Smooth muscle cell (in vitro differentiated cells): ENCODE data around the gene CST2. TPM values are rescaled to one million over a fixed set of nuclear protein-coding genes. Genes with fewer than 3 reads are reported as not detected.

Experiments
- DNase-seq: peaks from one replicate; lab custom pipeline; 2025; ENCODE audit not compliant: unreplicated experiment; lab: John Stamatoyannopoulos, UW
- H2AFZ ChIP-seq: fragments of 200-600 bp; sonication (generic); 2 replicates; pipeline ENCODE4 v1.6.0; 2016; ENCODE audit warnings: antibody characterized with exemption, low read depth, mild to moderate bottlenecking
- H3F3A ChIP-seq: fragments of 200-600 bp; sonication (generic); 2 replicates; pipeline ENCODE4 v1.6.0; 2017; ENCODE audit warnings: antibody characterized with exemption, low read depth
- H3K27ac ChIP-seq: fragments of 200-600 bp; sonication (generic); 2 replicates; pipeline ENCODE4 v1.5.1; 2016; ENCODE audit warnings: low read depth, mild to moderate bottlenecking
- H3K27me3 ChIP-seq: fragments of 200-600 bp; sonication (generic); 2 replicates; pipeline ENCODE4 v1.6.1; 2016; ENCODE audit warnings: low read depth, mild to moderate bottlenecking
- H3K36me3 ChIP-seq: fragments of 200-600 bp; sonication (generic); 2 replicates; pipeline ENCODE4 v1.5.1; 2016; ENCODE audit warnings: low read depth
- H3K4me1 ChIP-seq: fragments of 200-600 bp; sonication (generic); 2 replicates; pipeline ENCODE4 v1.5.1; 2016; ENCODE audit warnings: low read depth
- H3K4me2 ChIP-seq: fragments of 200-600 bp; sonication (generic); 2 replicates; pipeline ENCODE4 v1.6.0; 2016; ENCODE audit warnings: mild to moderate bottlenecking
- H3K4me3 ChIP-seq: fragments of 200-600 bp; sonication (generic); 2 replicates; pipeline ENCODE4 v1.5.1; 2016; ENCODE audit warnings: mild to moderate bottlenecking
- H3K79me2 ChIP-seq: fragments of 200-600 bp; sonication (generic); 2 replicates; pipeline ENCODE4 v1.6.0; 2016; ENCODE audit warnings: low read depth, mild to moderate bottlenecking
- H3K9ac ChIP-seq: fragments of 200-600 bp; sonication (generic); 2 replicates; pipeline ENCODE4 v1.6.0; 2016; ENCODE audit warnings: low read depth
- H3K9me3 ChIP-seq: fragments of 200-600 bp; sonication (generic); replicated peaks from 2 replicates; pipeline ENCODE4 v1.5.1; 2016; ENCODE audit warnings: low read depth
- H4K20me1 ChIP-seq: fragments of 200-600 bp; sonication (generic); 2 replicates; pipeline ENCODE4 v1.6.0; 2016; ENCODE audit warnings: low read depth
- CTCF ChIP-seq: fragments of 200-600 bp; sonication (generic); IDR thresholded peaks from 2 replicates; pipeline ENCODE4 v1.5.1; 2017; ENCODE audit warnings: borderline replicate concordance, mild to moderate bottlenecking, antibody characterized with exemption; ENCODE audit not compliant: insufficient read depth, poor library complexity, severe bottlenecking
- WGBS: methylation state at CpG from one replicate; pipeline ENCODE4 v1.1.7; 2016; ENCODE audit warnings: low lambda C conversion rate; 5-methylcytosine and 5-hydroxymethylcytosine counted together
- polyA plus RNA-seq: library from polyadenylated mRNA; unstranded; fragments of >200 nt; fragmentation: Nextera tagmentation; extraction: Ambion mirVana; gene quantifications from 2 replicates; pipeline ENCODE4 v1.2.1, GENCODE V29; 2016
- total RNA-seq: library from RNA; depleted of rRNA; stranded (reverse); fragments of >200 nt; gene quantifications from 2 replicates; pipeline ENCODE4 v1.2.3, GENCODE V29; 2014

Gene CST2, protein sequence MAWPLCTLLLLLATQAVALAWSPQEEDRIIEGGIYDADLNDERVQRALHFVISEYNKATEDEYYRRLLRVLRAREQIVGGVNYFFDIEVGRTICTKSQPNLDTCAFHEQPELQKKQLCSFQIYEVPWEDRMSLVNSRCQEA
- total RNA-seq (0.27 TPM in 1 of 2 replicates, not detected in the other), polyA plus RNA-seq (1.7 and 2.0 TPM in 2 replicates)

- DNase-seq: no peak
- Histone ChIP-seq H3K79me2 (no peaks in the 10 kb centered on the region), H3K4me2 (peak within 1 kb of the TSS; percentile 36), H3K36me3 (no peaks in the 10 kb centered on the region), H3K4me3 (no peak within 1 kb of the TSS), H4K20me1 (no peaks in the 10 kb centered on the region), H2AFZ (no peak within 1 kb of the TSS), H3K27me3 (no peaks in the 10 kb centered on the region), H3K27ac (no peak within 1 kb of the TSS), H3F3A (peaks cover 4% of the 10 kb centered on the region), H3K9ac (no peak within 1 kb of the TSS), H3K9me3 (no peaks in the 10 kb centered on the region), H3K4me1 (peaks cover 3% of the 10 kb centered on the region)
- WGBS: 59% methylated on average over 4 of the region's 4 CpGs
- no peak for TF ChIP-seq CTCF
These were observed at the start of gene CST2 for GRCh38 chr20:23826541-23827021. Gene CST2 (minus strand): TSS chr20:23826729. CDS start chr20:23826660, 69 bp downstream.

- Histone ChIP-seq H3K27me3 (no peaks in the 10 kb centered on the region), H3K4me1 (no peaks in the 10 kb centered on the region), H3K27ac (no peak overlapping the region), H4K20me1 (no peaks in the 10 kb centered on the region), H3K4me3 (no peak overlapping the region), H2AFZ (no peak overlapping the region), H3K4me2 (no peak overlapping the region), H3K9ac (no peak overlapping the region), H3K9me3 (no peaks in the 10 kb centered on the region), H3K79me2 (no peaks in the 10 kb centered on the region), H3K36me3 (no peaks in the 10 kb centered on the region), H3F3A (peaks cover 4% of the 10 kb centered on the region)
- DNase-seq: no peak
- WGBS: 79% methylated on average over 5 of the region's 6 CpGs
- no peak for TF ChIP-seq CTCF
These were observed 49.2 kb upstream of the CST2 start for GRCh38 chr20:23875606-23876237.

GRCh38 chr20:23874747-23875146 is 48.2 kb upstream of the CST2 start:
- Histone ChIP-seq H3K27me3 (no peaks in the 10 kb centered on the region), H3K79me2 (no peaks in the 10 kb centered on the region), H3K4me3 (no peak overlapping the region), H3K36me3 (no peaks in the 10 kb centered on the region), H3K9ac (no peak overlapping the region), H3K9me3 (no peaks in the 10 kb centered on the region), H3K4me1 (no peaks in the 10 kb centered on the region), H3K4me2 (no peak overlapping the region), H4K20me1 (no peaks in the 10 kb centered on the region), H3K27ac (no peak overlapping the region), H3F3A (peaks cover 4% of the 10 kb centered on the region), H2AFZ (no peak overlapping the region)
- DNase-seq: no peak
- 54% methylated on average over 5 of the region's 5 CpGs for WGBS
- TF ChIP-seq CTCF: no peak
